ENCODE results near the gene ASPDH.

DNA sequence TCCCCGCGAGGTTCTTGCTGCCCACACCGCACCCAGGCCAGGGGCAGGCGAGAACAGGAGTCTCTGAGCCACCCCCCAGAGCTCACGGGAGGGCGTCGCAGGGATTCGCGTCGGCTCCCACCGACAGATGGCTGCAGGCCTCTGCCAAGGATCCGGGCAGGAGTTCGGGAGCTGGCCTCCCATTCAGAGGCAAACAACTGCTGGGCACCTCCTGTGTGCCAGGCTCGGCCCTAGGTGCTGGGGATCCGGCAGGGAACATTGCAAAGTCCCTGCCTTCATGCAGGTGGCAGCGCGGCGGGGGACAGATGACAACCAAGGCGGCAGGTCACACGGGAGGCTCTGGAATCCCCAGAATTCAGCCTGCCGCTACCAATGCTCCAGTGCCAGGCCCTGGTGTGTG lies 29.2 kb upstream of the ASPDH start:
- TF ChIP-seq EZH2 (IDR thresholded peaks at IDR 0.05; ENCODE audit: insufficient read depth, poor library complexity, severe bottlenecking) = no peak
- TF ChIP-seq EZH2phosphoT487 (IDR thresholded peaks at IDR 0.05; ENCODE audit: insufficient read depth, low read depth) = no peak

All from GM23248 (cell line).